OCI-LY1 (cell line): ENCODE results near the gene ST6GALNAC3.
"Not testable (repeated sequence)": the region's sequence is repeated elsewhere in the genome, so short reads cannot be mapped to it uniquely, and the experiment has no call there.

Experiments used
- H2AFZ ChIP-seq: fragments of 200-600 bp; sonication (generic), shearing (Covaris generic); 2 replicates; pipeline ENCODE4 v1.6.0; 2014; ENCODE audit warnings: antibody characterized with exemption, mild to moderate bottlenecking, low read length
- H3F3A ChIP-seq: fragments of 200-600 bp; sonication (generic), shearing (Covaris generic); 2 replicates; pipeline ENCODE4 v1.6.0; 2014; ENCODE audit warnings: mild to moderate bottlenecking, antibody characterized with exemption, low read length, moderate library complexity; ENCODE audit not compliant: insufficient read depth
- H3K27ac ChIP-seq: fragments of 200-600 bp; sonication (generic); 2 replicates; pipeline ENCODE4 v1.5.1; 2014; ENCODE audit warnings: low read length, mixed run types, mild to moderate bottlenecking, low read depth; ENCODE audit not compliant: poor library complexity, severe bottlenecking
- H3K27me3 ChIP-seq: fragments of 200-600 bp; sonication (generic); 2 replicates; pipeline ENCODE4 v1.6.0; 2014; ENCODE audit warnings: antibody characterized with exemption, mild to moderate bottlenecking, low read length, moderate library complexity; ENCODE audit not compliant: insufficient read depth
- H3K36me3 ChIP-seq: fragments of 200-600 bp; sonication (generic); 2 replicates; pipeline ENCODE4 v1.6.1; 2014; ENCODE audit warnings: mild to moderate bottlenecking, antibody characterized with exemption, low read length, moderate library complexity, mixed read lengths; ENCODE audit not compliant: insufficient read depth
- H3K4me1 ChIP-seq: fragments of 200-600 bp; sonication (generic); 2 replicates; pipeline ENCODE4 v1.5.1; 2014; ENCODE audit warnings: mild to moderate bottlenecking, low read length, moderate library complexity; ENCODE audit not compliant: insufficient read depth, severe bottlenecking
- H3K4me2 ChIP-seq: fragments of 200-600 bp; sonication (generic), shearing (Covaris generic); 2 replicates; pipeline ENCODE4 v1.6.1; 2014; ENCODE audit warnings: low read length
- H3K4me3 ChIP-seq: fragments of 200-600 bp; sonication (generic); 2 replicates; pipeline ENCODE4 v1.5.1; 2014; ENCODE audit warnings: low read length, low read depth, mild to moderate bottlenecking, mixed read lengths; ENCODE audit not compliant: poor library complexity, severe bottlenecking
- H3K79me2 ChIP-seq: fragments of 200-600 bp; shearing (Covaris generic); 2 replicates; pipeline ENCODE4 v1.6.1; 2016; ENCODE audit warnings: mixed run types, low read length, mixed read lengths; ENCODE audit not compliant: insufficient read depth
- H3K9ac ChIP-seq: fragments of 200-600 bp; sonication (generic), shearing (Covaris generic); 2 replicates; pipeline ENCODE4 v1.6.1; 2014; ENCODE audit warnings: mild to moderate bottlenecking, low read length, mixed read lengths
- H3K9me2 ChIP-seq: fragments of 200-600 bp; sonication (generic), shearing (Covaris generic); 2 replicates; pipeline ENCODE4 v1.6.1; 2014; ENCODE audit warnings: low read depth, mild to moderate bottlenecking, low read length, mixed read lengths
- H3K9me3 ChIP-seq: fragments of 200-600 bp; shearing (Covaris generic); 2 replicates; pipeline ENCODE4 v1.6.1; 2014; ENCODE audit warnings: low read length, mixed read lengths
- H4K20me1 ChIP-seq: fragments of 200-600 bp; sonication (generic), shearing (Covaris generic); 2 replicates; pipeline ENCODE4 v1.6.0; 2016; ENCODE audit warnings: mild to moderate bottlenecking, low read length; ENCODE audit not compliant: insufficient read depth
- CTCF ChIP-seq: fragments of 200-600 bp; sonication (generic), shearing (Covaris generic); IDR thresholded peaks from 2 replicates; pipeline ENCODE4 v1.5.1; 2017; ENCODE audit warnings: mild to moderate bottlenecking, antibody characterized with exemption, low read length, moderate library complexity, mixed read lengths
- EZH2 ChIP-seq: fragments of 200-600 bp; sonication (generic), shearing (Covaris generic); IDR thresholded peaks from 2 replicates; pipeline ENCODE4 v1.8.0; 2017; ENCODE audit warnings: borderline replicate concordance, mixed run types, mild to moderate bottlenecking, antibody characterized with exemption, low read length, moderate library complexity, mixed read lengths

The ST6GALNAC3 gene

DNA sequence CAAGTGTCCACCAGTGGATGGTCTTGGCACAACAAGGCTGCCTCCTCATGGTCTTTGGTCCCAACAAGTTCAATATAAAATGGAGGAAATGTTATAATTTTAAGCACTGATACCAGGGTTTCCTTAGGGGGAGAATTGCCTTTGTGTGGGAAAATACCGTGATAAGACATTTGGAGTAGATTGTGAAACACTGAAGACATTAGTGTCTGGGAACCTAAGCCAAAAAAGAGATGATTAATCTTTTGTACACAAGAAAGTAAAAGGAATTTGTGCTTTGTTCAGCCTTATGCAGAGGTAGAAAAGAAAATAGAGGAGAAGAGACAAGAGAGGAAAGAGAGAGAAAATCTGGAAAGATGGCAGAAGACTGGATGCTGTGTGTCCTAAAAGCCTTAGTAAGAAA, 36.1 kb downstream of the ST6GALNAC3 start:
- Histone ChIP-seq H3F3A (no peaks in the 10 kb centered on the region), H3K79me2 (no peaks in the 10 kb centered on the region), H3K27me3 (no peaks in the 10 kb centered on the region), H3K4me2 (no peak overlapping the region), H3K27ac (no peak overlapping the region), H4K20me1 (no peaks in the 10 kb centered on the region), H3K9me3 (no peaks in the 10 kb centered on the region), H3K36me3 (no peaks in the 10 kb centered on the region), H3K9ac (no peak overlapping the region), H2AFZ (no peak overlapping the region), H3K4me3 (no peak overlapping the region), H3K9me2 (no peaks in the 10 kb centered on the region), H3K4me1 (no peaks in the 10 kb centered on the region)
- TF ChIP-seq EZH2 (no peak), CTCF (no peak)

GRCh38 chr1:76112321-76112720, 37.8 kb downstream of the ST6GALNAC3 start:
- H4K20me1 ChIP-seq, H2AFZ ChIP-seq, H3K9me2 ChIP-seq, H3K4me1 ChIP-seq, H3K27me3 ChIP-seq, H3K79me2 ChIP-seq, H3K9me3 ChIP-seq, H3K4me2 ChIP-seq, H3K4me3 ChIP-seq, H3K36me3 ChIP-seq, H3K27ac ChIP-seq, H3F3A ChIP-seq, H3K9ac ChIP-seq: not testable (repeated sequence)

DNA sequence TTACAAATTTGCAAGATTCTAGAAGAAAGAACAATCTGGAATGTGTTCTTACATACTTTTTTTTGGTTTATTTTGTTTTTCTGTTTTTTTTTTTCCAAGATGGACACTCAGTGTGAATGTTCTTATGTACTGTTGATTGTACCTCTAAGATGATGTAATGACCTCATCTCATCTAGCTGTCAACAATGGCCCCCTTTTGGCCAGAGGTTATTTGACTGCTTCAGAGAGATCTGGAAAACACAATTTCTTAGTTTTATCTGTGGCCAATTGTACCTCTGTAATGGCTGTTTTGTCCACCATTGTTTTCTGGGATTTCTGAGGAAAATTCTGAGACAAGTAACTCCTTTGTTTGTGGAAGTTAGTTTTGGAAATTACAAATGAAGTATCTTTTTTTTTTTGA, 38.9 kb downstream of the ST6GALNAC3 start:
- Histone ChIP-seq H3K4me1 (no peaks in the 10 kb centered on the region), H2AFZ (no peak overlapping the region), H3K9ac (no peak overlapping the region), H3K9me2 (no peaks in the 10 kb centered on the region), H3K79me2 (no peaks in the 10 kb centered on the region), H3K4me3 (no peak overlapping the region), H3K9me3 (no peaks in the 10 kb centered on the region), H4K20me1 (no peaks in the 10 kb centered on the region), H3K27ac (no peak overlapping the region), H3K27me3 (no peaks in the 10 kb centered on the region), H3K36me3 (no peaks in the 10 kb centered on the region), H3F3A (no peaks in the 10 kb centered on the region), H3K4me2 (no peak overlapping the region)
- no peak for TF ChIP-seq EZH2
- no peak for TF ChIP-seq CTCF

DNA sequence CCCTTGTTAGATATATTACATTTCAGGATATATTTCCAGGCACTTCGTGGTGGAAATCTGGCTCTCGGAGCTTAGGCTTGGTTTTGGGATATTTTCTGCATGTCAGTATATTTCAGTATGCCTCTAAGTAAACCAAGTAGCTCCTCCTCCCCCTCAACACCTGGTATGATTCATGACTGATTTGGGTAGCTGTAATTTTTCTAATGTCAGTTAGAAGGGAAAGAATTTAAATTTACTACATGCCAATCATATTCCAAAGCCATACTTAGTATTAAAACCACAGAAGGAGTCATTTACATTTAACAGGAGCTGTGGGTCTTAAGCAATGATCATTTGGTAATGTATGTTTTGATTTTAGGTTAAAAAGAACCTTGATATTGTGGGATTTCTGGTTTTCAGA, 40.6 kb downstream of the ST6GALNAC3 start:
- no peaks in the 10 kb centered on the region for H3K9me3 ChIP-seq
- TF ChIP-seq CTCF = no peak
- TF ChIP-seq EZH2 = no peak
- no peaks in the 10 kb centered on the region for H3K27me3 ChIP-seq
- no peaks in the 10 kb centered on the region for H3F3A ChIP-seq
- H3K27ac ChIP-seq = no peak overlapping the region
- H3K4me3 ChIP-seq = no peak overlapping the region
- H4K20me1 ChIP-seq = no peaks in the 10 kb centered on the region
- H3K9me2 ChIP-seq = no peaks in the 10 kb centered on the region
- no peak overlapping the region for H3K4me2 ChIP-seq
- no peak overlapping the region for H3K9ac ChIP-seq
- H2AFZ ChIP-seq = no peak overlapping the region
- H3K4me1 ChIP-seq = no peaks in the 10 kb centered on the region
- no peaks in the 10 kb centered on the region for H3K36me3 ChIP-seq
- no peaks in the 10 kb centered on the region for H3K79me2 ChIP-seq
